HG03432 (cell line): ENCODE data around the gene LDB2.

Source experiments
- ATAC-seq: cut with Tn5 transposase; IDR thresholded peaks from one replicate; pipeline ENCODE4 v1.9.1; 2021; ENCODE audit warnings: mild to moderate bottlenecking, moderate library complexity; ENCODE audit not compliant: unreplicated experiment

LDB2 gene

GRCh38 chr4:16844816-16845586, 53.4 kb downstream of the LDB2 start:
- ATAC-seq, result no peak

DNA sequence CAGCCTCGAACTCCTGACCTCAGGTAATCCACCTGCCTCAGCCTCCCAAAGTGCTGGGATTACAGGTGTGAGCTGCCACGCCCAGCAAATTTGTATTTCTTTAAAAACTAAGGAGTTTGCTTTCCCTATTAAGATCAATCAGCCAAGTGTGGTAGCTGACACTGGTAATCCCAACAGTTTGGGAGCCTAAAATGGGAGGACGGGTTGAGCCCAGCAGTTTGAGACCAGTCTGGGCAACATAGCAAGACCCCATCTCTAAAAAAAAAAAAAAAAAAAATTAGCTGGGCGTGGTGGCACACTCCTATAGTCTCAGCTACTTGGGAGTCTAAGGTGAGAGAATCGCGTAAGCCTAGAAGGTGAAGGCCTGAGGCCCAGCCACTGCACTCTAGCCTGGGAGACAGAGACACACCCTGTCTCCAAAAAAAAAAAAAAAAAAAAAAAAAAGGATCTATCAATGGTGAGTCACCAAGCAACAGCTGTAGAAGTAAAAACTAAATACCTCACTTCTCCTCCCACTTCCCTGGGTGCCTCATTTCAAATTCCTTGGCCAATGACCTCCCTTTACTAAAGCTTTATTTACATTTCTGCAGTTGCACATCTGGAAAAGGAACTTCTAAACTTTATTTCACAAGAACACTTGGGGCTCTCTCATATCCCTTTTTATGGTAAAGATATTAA, 54.5 kb downstream of the LDB2 start:
- no peak for ATAC-seq

DNA sequence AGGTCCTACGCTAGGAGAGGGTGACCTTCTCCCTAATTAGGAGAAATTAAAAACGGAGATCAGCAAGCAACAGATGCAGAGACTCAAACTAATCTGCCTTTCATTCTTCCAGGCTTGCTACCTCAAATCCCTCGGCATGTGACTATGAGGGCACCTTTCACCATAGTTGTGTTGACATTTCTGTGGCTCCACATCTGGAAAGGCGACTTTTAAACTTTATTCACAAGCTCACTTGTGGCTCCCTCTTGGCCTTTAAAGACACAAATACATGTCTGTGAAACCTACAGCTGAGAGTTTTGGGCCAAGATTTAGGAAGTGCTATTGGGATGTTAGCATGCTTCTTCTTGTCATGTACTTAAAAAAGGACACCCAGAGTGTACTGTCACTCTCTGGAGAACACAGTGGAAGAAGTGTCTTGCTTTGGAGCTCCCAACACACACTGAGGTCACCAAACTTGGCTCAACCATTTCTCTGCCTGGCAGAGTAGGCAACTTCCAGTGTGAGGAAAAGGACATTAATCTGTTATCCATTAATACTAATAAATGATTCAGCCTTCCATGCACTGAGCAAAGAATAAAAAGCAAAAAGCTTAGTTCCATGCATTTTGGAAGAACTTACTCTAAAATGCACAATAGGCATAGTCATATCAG, 60.1 kb downstream of the LDB2 start:
- no peak for ATAC-seq

DNA sequence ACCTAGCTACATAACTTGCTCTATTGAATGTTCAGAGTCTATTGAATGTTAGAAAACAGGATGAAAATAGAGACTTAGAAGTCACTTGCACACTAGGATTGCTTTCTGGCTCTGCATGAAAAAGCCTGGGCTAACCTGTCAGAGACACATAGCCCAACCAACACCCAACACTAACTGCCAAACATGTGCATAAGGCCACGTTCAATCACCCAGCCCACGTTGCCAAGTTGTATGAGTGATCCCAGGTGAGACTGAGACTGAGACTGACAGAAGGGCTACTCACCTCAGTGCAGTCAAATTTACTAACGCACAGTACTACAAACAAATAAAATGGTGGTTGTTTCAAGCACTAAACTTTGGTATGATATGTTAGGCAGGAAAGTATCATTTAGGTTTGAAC, 61.0 kb downstream of the LDB2 start:
- no peak for ATAC-seq

DNA sequence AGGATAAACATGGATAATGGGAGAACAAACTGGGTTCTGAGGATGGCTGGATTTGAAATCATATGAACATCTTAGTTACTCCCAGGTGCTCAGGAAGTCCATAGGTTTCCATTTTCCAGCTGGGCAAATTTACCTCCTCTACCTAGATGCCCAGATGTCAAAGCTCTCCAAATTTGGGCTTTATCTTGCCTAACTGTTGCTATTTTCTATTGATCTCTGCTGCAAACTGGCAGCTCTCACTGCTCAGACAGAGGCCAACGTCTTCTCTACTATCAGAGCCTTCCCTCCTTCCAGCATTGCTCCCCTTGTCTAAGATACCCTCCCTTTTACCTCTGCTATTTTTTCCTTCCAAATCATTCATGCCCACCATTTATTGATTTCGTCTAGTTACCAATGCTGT, 62.1 kb downstream of the LDB2 start:
- no peak for ATAC-seq

DNA sequence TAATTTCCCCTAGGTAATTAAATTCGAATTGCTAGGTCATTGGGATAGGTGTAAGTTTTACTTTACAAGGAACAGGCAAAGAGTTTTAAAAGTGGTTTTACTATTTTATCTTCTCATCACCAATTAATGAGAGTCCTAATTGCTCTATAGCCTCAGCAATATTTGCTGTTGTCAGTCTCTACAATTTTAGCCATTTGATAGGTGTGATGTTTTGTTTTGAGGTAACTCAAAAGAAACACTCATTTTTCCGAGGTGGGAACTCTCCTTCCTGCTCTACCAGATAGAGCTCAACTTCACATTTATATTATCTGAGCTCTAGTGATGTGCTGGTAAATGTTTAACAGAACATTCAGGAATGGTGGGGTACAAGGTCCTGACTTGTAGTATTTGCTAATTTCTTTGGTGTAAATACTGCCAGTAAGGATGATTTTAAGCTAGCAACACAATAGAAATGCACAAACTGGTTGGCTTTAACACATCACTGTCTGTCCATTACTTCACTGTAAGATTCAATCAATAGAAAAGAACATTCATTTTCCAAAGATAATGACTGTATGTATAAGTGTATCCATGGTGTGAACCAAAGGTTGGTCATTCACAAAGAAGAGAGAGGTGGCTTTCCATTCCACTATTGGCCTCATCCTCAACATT, 62.7 kb downstream of the LDB2 start:
- no peak for ATAC-seq

GRCh38 chr4:16834814-16835213, 63.6 kb downstream of the LDB2 start:
- no peak for ATAC-seq

- no peak for ATAC-seq
These were observed 64.7 kb downstream of the LDB2 start for GRCh38 chr4:16833722-16834121.

DNA sequence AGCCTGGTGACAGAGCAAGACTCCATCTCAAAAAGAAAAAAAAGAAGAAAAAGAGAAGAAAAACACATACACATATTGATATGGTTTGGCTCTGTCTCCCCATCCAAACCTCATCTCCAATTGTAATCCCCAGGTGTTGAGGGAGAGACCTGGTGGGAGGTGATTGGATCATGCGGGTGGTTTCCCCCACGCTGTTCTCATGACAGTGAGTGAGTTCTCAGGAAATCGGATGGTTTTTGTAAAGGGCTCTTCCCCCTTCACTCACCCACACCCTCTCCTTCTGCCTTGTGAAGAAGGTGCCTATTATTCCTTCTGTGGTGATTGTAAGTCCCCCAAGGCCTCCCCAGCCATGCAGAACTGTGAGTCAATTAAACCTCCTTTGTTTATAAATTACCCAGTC, 68.4 kb downstream of the LDB2 start:
- ATAC-seq, result no peak

DNA sequence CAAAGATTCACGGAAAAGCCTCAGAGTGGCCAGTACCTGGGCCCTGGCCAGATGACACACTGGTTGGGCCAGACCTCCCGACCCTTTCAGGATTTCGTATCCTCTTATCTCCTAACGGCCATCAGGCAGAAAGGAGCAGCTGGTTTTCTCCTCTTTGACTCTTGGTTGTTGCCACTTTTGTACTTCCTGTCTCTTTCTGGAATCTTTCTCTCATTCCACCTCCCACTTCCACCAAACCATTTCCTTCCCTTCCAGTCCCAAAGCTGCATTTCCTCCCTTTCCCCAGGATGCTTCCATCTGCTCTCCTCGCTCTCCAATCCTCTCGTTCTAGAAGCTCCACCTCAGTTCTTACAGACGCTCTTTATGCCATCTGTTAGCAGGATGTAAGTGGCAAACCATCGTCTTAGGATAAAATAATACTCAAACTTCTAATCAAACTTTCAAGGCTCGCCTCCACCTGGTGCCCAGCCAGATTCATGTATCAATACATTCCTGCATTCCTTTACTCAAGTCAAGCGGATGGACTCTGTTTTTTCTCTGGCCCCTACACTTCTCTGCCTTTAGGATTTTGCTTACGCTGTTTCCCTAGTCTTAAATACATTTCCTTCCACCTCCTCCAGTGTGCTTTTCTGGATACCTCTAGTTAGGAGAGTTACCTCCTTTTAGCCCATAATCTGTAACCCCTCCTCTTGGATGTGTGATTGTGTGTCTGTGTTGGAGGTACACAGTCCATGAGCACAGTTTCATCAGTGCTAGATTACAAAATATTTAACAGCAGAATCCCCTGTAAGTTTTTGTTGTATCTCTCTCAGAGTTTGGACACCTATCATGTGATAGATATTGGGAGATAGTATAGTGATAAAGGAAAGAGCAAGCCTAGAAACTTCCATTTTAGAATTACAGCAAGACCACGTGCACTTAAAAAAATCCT, 70.4 kb downstream of the LDB2 start:
- ATAC-seq, result no peak

- no peak for ATAC-seq
These were observed 71.4 kb downstream of the LDB2 start for GRCh38 chr4:16827045-16827444.

DNA sequence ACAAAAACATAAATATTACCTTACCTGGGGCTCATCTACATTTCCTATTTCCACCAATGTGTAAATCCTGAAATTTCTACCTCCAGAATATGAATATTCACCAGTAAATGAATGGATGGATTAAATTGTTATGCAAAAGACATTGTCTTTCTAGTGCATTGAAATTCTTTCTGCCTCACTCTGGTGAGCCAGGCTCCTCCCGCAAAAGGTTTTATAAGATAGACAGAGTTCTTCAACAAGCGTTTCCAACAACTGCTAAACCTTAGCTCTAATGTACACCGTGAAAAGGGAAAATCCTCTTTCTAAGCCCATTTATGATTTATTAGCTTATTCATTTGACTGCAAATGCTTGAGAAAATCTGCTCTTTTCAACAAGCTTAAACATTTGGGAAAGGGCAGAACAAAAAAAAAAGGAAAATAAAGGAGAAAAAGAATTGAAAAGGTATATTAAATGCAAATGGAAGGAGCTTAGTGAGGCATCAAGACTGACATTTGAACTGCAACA, 72.0 kb downstream of the LDB2 start:
- no peak for ATAC-seq

- ATAC-seq, result no peak
These were observed 74.1 kb downstream of the LDB2 start for GRCh38 chr4:16824278-16824806.

GRCh38 chr4:16820329-16820728, 78.1 kb downstream of the LDB2 start:
- no peak for ATAC-seq

DNA sequence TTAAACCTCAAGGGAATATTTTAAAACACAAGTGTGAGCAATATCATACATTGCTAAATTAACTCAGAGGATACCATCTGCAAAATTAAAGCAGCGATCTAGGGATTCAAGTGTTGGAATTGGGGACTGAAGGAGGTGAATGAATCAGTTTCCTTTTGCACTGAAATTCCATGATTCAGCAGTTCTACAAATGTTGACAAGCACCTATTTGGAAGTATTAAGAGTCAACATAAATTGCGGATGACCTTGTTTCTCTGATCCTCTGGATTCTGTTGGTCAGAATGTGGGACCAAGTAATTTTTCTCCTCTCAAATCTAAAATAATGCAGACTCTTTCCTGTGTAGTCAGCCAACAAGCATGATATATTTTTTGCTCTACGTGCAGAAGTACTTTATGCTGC, 78.8 kb downstream of the LDB2 start:
- no peak for ATAC-seq

GRCh38 chr4:16818005-16818404, 80.4 kb downstream of the LDB2 start:
- no peak for ATAC-seq

- ATAC-seq, result no peak
These were observed 81.2 kb downstream of the LDB2 start for GRCh38 chr4:16817286-16817685.

GRCh38 chr4:16814361-16814760, 84.1 kb downstream of the LDB2 start:
- ATAC-seq, result no peak

GRCh38 chr4:16812041-16812440, 86.4 kb downstream of the LDB2 start:
- ATAC-seq, result no peak

- no peak for ATAC-seq
These were observed 88.5 kb downstream of the LDB2 start for GRCh38 chr4:16809943-16810342.
